ENCODE data around the gene TAPBP.

TAPBP gene

GRCh38 chr6:33314943-33315792 lies 1.3 kb upstream of the TAPBP start:
- Histone ChIP-seq H3K4me2 (ENCODE audit: low read depth, low read length, poor library complexity, severe bottlenecking) (peak overlapping the region; percentile 97), H4K20me1 (ENCODE audit: low read depth, low read length) (no peaks in the 10 kb centered on the region), H3K9me3 (ENCODE audit: insufficient read depth, low read length) (no peaks in the 10 kb centered on the region), H3K36me3 (ENCODE audit: low read length) (peaks cover 17% of the 10 kb centered on the region), H3F3A (ENCODE audit: insufficient read depth) (peaks cover 66% of the 10 kb centered on the region), H2AFZ (ENCODE audit: low read depth, low read length, severe bottlenecking) (peak overlapping the region; percentile 12), H3K9ac (ENCODE audit: low read length) (peak overlapping the region; percentile 89), H3K27ac (ENCODE audit: low read depth, low read length) (peak overlapping the region; percentile 94), H3K4me3 (ENCODE audit: insufficient read depth, low read length, poor library complexity, severe bottlenecking) (peak overlapping the region; percentile 95), H3K9me2 (replicated peaks; ENCODE audit: insufficient read depth, low read length) (no peaks in the 10 kb centered on the region), H3K79me2 (ENCODE audit: insufficient read depth, low read length) (peaks cover 36% of the 10 kb centered on the region), H3K27me3 (ENCODE audit: low read length) (no peaks in the 10 kb centered on the region)
- no peak for TF ChIP-seq EZH2phosphoT487 (conservative IDR thresholded peaks at IDR 0.05; ENCODE audit: low read length)
- TF ChIP-seq, protein P1, sequence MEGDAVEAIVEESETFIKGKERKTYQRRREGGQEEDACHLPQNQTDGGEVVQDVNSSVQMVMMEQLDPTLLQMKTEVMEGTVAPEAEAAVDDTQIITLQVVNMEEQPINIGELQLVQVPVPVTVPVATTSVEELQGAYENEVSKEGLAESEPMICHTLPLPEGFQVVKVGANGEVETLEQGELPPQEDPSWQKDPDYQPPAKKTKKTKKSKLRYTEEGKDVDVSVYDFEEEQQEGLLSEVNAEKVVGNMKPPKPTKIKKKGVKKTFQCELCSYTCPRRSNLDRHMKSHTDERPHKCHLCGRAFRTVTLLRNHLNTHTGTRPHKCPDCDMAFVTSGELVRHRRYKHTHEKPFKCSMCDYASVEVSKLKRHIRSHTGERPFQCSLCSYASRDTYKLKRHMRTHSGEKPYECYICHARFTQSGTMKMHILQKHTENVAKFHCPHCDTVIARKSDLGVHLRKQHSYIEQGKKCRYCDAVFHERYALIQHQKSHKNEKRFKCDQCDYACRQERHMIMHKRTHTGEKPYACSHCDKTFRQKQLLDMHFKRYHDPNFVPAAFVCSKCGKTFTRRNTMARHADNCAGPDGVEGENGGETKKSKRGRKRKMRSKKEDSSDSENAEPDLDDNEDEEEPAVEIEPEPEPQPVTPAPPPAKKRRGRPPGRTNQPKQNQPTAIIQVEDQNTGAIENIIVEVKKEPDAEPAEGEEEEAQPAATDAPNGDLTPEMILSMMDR (IDR thresholded peaks at IDR 0.05; ENCODE audit: insufficient read depth, low read length, poor library complexity, severe bottlenecking), result no peak

DNA sequence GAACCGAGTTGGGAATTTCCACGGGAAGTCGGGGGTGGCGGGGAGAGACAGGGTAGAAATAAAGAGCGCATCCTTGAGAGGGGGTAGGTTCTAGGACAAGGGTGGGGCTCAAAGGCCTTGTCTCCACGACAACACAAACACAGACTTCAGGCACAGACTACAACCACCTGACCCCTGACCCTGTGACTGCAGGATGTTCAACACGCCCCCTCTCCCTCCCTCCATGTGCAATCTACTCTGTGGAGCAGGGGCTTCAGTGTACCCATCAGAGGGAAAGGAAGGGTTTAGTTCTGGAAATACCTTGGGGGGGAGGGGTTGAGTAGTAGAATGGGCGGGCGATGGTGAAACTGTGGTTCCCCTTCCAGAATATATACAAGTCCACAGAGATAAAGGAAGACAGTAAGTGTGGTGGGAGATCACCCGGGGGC lies 651 bp upstream of the TAPBP start:
- Histone ChIP-seq H3K27ac (ENCODE audit: low read depth, low read length) (peak overlapping the region; percentile 94), H2AFZ (ENCODE audit: low read depth, low read length, severe bottlenecking) (peak overlapping the region; percentile 12)

GRCh38 chr6:33313105-33313708 lies 671 bp downstream of the TAPBP start:
- Histone ChIP-seq H2AFZ (ENCODE audit: low read depth, low read length, severe bottlenecking) (peak overlapping the region; percentile 37), H3K79me2 (ENCODE audit: insufficient read depth, low read length) (peaks cover 43% of the 10 kb centered on the region)

More for the DNA sequence above, 651 bp upstream of the TAPBP start:
- TF ChIP-seq EZH2phosphoT487 (conservative IDR thresholded peaks at IDR 0.05; ENCODE audit: low read length), result no peak
- TF ChIP-seq, protein P1 (IDR thresholded peaks at IDR 0.05; ENCODE audit: insufficient read depth, low read length, poor library complexity, severe bottlenecking), result no peak
- Histone ChIP-seq H3K4me2 (ENCODE audit: low read depth, low read length, poor library complexity, severe bottlenecking) (peak overlapping the region; percentile 97), H3K79me2 (ENCODE audit: insufficient read depth, low read length) (peaks cover 34% of the 10 kb centered on the region), H3F3A (ENCODE audit: insufficient read depth) (peaks cover 60% of the 10 kb centered on the region), H3K9me3 (ENCODE audit: insufficient read depth, low read length) (no peaks in the 10 kb centered on the region), H3K27me3 (ENCODE audit: low read length) (no peaks in the 10 kb centered on the region), H3K4me3 (ENCODE audit: insufficient read depth, low read length, poor library complexity, severe bottlenecking) (peak overlapping the region; percentile 95), H3K9me2 (replicated peaks; ENCODE audit: insufficient read depth, low read length) (no peaks in the 10 kb centered on the region), H3K9ac (ENCODE audit: low read length) (peak overlapping the region; percentile 89), H4K20me1 (ENCODE audit: low read depth, low read length) (no peaks in the 10 kb centered on the region), H3K36me3 (ENCODE audit: low read length) (peaks cover 12% of the 10 kb centered on the region)

More at GRCh38 chr6:33313105-33313708, 671 bp downstream of the TAPBP start:
- H3F3A ChIP-seq (ENCODE audit: insufficient read depth), result peaks cover 53% of the 10 kb centered on the region
- no peaks in the 10 kb centered on the region for H3K9me3 ChIP-seq (ENCODE audit: insufficient read depth, low read length)
- no peaks in the 10 kb centered on the region for H3K27me3 ChIP-seq (ENCODE audit: low read length)
- H3K27ac ChIP-seq (ENCODE audit: low read depth, low read length), result peak overlapping the region; percentile 94
- H3K9me2 ChIP-seq (replicated peaks; ENCODE audit: insufficient read depth, low read length), result no peaks in the 10 kb centered on the region
- TF ChIP-seq, protein P1 (IDR thresholded peaks at IDR 0.05; ENCODE audit: insufficient read depth, low read length, poor library complexity, severe bottlenecking), result no peak
- no peak for TF ChIP-seq EZH2phosphoT487 (conservative IDR thresholded peaks at IDR 0.05; ENCODE audit: low read length)
- H4K20me1 ChIP-seq (ENCODE audit: low read depth, low read length), result no peaks in the 10 kb centered on the region
- H3K4me2 ChIP-seq (ENCODE audit: low read depth, low read length, poor library complexity, severe bottlenecking), result peak overlapping the region; percentile 97
- H3K36me3 ChIP-seq (ENCODE audit: low read length), result peaks cover under 1% of the 10 kb centered on the region
- peak overlapping the region; percentile 89 for H3K9ac ChIP-seq (ENCODE audit: low read length)
- peak overlapping the region; percentile 95 for H3K4me3 ChIP-seq (ENCODE audit: insufficient read depth, low read length, poor library complexity, severe bottlenecking)

All from SU-DHL-6 (cell line).